T-helper 2 cell (primary cell): ENCODE measurements around the gene NFAM1.

Experiments used
- DNase-seq, 5 experiments: peaks; one replicate each; pipeline versions ENCODE4 v3.0.0 to v3.0.0-alpha.2; 2012 to 2022

NFAM1 gene

GRCh38 chr22:42414565-42415303 lies 17.5 kb downstream of the NFAM1 start:
- DNase-seq = no peak

GRCh38 chr22:42414021-42414420 lies 18.2 kb downstream of the NFAM1 start:
- DNase-seq = no peak

- no peak for DNase-seq
These were observed 19.4 kb downstream of the NFAM1 start for GRCh38 chr22:42412744-42413333.

GRCh38 chr22:42410708-42411107 lies 21.5 kb downstream of the NFAM1 start:
- DNase-seq = no peak

GRCh38 chr22:42408810-42409529 lies 23.2 kb downstream of the NFAM1 start:
- no peak for DNase-seq

- DNase-seq = no peak
These were observed 23.9 kb downstream of the NFAM1 start for GRCh38 chr22:42408276-42408675.

GRCh38 chr22:42404266-42404665 lies 27.9 kb downstream of the NFAM1 start:
- DNase-seq = no peak

- no peak for DNase-seq
These were observed 30.5 kb downstream of the NFAM1 start for GRCh38 chr22:42401535-42402334.

GRCh38 chr22:42400811-42401534 lies 31.2 kb downstream of the NFAM1 start:
- no peak for DNase-seq

- no peak for DNase-seq
These were observed 32.6 kb downstream of the NFAM1 start for GRCh38 chr22:42399315-42400271.

GRCh38 chr22:42397332-42398249 lies 34.6 kb downstream of the NFAM1 start:
- peak in 1 of 5 experiments; percentile 36 for DNase-seq

- DNase-seq = no peak
These were observed 35.4 kb downstream of the NFAM1 start for GRCh38 chr22:42396621-42397331.

- DNase-seq = no peak
These were observed 43.1 kb downstream of the NFAM1 start for GRCh38 chr22:42389143-42389542.

GRCh38 chr22:42388130-42388797 lies 43.9 kb downstream of the NFAM1 start:
- no peak for DNase-seq

- no peak for DNase-seq
These were observed 44.6 kb downstream of the NFAM1 start for GRCh38 chr22:42387631-42388030.

GRCh38 chr22:42385696-42386095 lies 46.5 kb downstream of the NFAM1 start:
- no peak for DNase-seq

GRCh38 chr22:42384506-42384905 lies 47.7 kb downstream of the NFAM1 start:
- DNase-seq = no peak

- no peak for DNase-seq
These were observed 48.3 kb downstream of the NFAM1 start for GRCh38 chr22:42383851-42384417.
